ENCODE measurements around the gene ELMOD3.
"Not testable (repeated sequence)": the region's sequence is repeated elsewhere in the genome, so short reads cannot be mapped to it uniquely, and the experiment has no call there.

ELMOD3 gene

DNA sequence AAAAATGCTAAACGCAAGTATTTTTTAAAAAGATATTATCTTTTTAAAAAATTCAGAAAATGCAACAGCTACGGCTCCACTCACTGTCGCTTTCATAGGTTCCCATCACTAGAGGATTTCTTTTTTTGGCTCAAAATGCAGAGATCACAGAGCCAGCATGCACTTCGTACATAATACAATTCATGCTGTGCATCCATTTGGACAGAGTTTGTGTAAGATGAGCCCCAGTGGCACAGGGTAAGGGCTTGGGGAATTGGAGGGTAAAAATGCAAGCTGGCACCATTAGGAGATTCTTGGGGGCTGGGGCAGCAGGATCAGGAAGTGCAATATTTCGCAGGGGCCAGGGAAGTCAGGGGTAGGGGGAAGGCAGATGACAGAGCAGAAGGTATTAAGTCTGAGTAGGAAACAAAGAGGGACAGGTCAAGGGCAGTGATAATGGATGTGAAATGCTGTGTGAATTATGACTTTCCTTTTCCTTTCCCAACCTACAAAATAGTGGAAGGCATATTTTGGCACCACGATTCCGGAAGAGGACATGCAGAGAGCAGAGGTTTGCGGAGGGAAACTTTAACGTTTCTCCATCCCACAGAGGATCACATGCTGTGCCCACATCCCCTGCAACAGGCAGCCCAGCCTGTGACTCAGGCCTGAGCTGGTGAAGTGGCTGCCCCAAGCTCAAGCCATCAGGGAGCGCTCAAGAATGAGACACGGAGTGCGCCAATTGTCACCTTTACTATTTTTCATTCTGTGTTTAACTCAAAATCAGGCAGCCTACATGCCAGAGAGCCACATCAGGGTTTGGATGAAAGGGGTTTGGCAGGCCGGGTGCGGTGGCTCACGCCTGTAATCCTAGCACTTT is 50.9 kb downstream of the ELMOD3 start:
- peak; percentile 44 for DNase-seq

DNA sequence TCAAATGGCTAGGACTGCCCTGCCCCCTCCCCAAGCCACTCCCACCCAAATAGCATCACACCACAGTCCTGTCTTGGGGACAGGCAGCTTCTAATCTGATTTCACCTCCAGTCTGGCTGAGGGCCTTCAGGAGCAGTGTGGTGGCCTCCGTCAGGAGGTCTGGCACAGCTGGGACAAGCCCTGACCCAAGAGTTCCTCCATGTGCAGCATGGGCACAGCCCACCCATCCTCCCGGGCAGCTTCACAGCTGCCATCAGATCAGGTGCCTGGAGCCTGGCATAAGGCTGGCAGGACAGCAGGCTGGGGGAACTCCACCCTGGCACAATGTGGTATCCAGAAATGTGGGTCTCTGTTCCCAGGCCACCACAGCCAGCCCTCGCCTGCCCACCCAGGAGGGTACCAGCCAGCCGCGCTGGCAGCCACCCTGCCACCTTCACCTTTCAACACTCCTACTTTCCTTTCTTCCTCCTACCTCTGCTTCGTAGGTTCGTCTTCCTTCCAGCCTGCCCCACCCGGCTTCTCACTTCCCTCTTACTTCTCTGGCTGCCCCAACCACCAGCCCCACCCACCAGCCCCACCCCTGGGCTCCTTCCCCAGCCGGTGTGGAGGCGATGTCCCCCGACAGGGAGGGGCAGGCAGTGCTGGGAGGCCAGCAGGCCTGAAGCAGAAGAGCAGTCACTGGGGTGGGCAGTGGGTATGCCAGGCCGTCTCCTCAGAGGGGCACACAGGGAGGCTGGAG is 55.4 kb downstream of the ELMOD3 start, which contains the start of gene CAPG:
CAPG (minus strand) TSS at position 522 of the 739 bp plus-strand sequence. CDS start 8,221 bp downstream, outside the sequence.
- DNase-seq: no peak

DNA sequence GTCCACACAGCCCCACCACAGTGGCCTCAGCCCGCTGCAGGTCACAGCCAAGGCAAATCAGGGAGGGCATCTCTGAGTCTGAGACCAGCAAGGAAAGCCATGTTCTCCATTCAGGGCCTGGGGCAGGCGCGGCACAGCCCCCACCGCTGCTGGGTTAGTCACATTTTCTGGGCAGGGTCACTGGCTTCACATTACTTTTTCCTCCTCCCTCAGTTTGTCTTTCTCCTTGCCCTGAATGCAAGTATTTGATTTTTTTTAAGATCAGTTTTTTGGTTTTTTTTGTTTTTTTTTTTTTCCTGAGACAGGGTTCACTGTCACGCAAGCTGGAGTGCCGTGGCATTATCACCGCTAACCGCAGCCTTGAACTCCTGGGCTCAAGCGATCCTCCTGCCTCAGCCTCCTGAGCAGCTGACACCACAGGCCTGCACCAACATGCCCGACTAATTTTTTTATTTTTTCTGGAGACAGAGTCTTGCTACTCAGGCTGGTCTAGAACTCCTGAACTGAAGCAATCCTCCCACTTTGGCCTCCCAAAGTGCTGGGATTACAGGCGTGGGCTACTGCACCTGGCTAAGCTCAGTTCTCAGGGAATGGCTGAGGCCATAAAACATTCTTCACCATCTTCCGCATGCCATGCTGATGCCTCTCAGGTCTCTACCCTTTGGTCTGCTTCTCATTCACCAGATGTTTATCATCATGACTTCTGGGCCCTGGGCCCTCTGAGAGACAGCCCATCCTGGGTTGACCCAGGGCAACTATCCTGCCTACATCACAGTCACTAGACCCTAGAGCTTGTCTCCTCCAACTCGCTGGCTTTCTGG is 56.2 kb downstream of the ELMOD3 start:
- DNase-seq: no peak

DNA sequence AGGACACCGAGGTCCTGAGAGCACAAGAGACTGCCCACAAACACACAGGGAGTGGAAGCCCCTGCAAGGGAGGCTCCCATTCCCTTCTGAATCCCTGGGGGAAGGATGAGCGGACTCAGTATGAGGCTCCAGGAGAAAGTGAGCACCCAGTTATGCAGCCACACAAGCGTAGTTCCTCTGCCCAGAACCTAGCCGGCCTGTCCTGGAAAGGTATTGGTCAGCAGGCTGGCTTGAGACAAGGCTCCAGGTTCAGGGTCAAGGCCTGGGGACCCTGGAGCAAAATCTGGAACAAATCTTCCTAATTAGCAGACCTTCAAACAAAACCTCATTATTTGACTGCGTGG is 56.8 kb downstream of the ELMOD3 start:
- no peak for DNase-seq

- no peak for DNase-seq
Measured at GRCh38 chr2:85413592-85414420, 59.2 kb downstream of the ELMOD3 start.

DNA sequence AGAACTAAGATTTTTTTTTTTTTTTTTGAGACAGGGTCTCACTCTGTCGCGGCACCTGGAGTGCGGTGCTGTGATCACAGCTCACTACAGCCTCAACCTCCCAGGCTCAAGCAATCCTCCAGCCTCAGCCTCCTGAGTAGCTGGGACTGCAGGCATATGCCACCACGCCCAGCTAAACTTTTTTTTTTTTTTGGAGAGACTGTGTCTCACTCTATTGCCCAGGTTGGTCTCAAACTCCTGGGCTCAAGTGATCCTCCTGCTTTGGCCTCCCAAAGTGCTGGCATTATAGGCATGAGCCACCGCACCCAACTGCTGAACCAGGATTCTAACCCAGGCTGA is 59.8 kb downstream of the ELMOD3 start:
- DNase-seq: not testable (repeated sequence)

GRCh38 chr2:85414761-85415553 is 60.4 kb downstream of the ELMOD3 start:
- DNase-seq: no peak

DNA sequence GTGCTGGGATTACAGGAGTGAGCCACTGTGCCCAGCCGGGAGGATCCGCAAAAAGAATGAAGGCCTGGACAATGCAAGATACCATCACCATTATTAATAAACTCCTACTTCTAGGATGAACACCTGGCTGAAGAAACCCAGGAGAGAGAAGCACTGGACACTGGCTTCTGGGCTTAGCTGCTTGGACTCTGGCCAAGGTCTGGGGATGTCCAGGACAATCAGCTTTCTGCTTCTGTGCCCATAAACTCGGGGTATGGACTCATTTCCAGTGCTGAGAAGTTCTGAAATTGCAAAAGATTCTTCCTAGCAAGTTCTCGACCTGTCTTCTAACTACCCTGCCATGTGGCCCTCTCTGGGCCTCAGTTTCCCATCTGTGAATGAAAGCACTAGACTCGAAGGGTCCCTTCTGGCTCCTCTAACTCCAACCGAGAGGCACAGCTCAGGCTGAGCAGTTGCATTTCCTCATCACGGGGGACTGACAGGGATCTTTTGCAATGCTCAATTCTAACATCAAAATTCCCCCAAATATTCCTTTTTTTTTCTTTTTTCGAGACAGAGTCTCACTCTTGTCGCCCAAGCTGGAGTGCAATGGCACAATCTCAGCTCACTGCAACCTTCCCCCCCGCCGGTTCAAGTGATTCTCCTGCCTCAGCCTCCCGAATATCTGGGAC is 61.5 kb downstream of the ELMOD3 start:
- no peak for DNase-seq

DNA sequence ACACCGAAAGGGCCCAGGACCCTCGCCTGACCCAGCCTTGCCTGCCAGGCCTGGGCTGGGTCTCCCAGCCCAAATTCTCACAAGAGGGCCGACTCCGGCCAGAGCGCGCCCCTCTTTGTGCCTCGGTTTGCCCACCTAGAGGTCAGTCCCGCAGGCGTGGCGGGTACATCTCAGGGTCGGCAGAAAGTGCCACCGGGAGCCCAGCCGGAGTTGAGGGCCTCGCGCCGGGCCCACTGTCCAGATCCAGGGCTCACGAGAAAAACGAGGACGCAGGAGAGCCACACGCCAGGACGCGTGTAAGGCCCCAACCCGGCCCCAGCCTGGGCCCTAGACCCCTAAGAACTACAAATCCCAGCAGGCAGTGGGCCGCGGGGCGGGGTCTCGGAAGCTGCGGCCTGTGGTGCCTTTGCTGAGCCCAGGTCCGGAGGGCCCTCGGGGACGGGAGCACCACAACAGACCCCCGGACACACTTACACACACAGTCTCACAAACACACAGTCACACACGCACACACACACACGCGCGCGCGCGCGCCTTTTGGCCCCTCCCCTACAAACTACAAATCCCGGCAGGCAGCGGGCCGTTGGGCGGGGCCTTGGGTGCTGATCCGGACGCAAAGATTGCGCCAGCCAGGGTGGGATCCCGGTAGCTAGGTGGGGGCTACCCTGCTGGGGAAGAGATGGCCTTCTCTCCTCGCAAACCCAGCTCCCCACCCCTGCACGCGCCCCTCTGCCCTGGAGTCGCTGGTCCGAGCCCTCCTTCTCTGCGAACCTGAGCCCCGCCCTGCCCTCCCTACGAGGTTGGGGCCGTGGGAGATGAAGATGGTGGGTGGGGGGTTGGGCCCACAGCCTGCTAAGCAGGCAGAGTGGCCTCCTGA is 63.8 kb downstream of the ELMOD3 start, which contains the start of gene SH2D6:
SH2D6 (plus strand) TSS at position 583 of the 877 bp plus-strand sequence. CDS start 10,752 bp downstream, outside the sequence.
- peak; percentile 73 for DNase-seq

DNA sequence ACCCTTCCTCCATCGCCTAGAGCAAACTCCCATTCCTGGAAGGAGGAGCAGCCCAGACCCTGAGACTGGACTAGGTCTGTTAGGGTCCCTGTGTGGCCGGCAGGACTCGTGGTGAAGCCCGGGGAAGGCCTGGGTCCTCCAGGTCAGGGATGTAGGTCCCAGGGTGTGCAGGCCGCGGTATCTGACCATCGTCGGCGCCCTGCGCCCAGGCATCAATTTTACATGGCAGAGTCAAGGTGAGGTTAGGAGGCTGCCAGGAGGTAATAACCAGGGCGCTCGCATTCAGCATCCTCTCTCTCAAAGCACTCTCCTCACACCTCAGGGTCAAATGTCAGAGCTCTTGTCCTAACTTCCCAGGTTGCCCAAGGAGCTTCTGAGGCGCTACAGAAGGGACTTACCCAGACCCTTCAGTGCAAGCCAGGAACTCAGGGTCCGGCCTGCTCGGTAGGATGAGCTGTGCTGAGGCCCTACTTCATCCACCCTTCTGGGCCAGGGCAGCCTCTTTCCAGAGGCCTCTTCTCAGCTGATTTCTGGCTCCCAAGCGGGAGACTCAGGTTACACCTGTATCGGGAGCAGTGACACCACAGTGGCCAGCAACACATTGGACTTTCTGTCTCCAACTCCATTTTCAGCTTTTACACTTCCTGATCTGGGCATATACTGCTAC is 64.6 kb downstream of the ELMOD3 start:
- no peak for DNase-seq

DNA sequence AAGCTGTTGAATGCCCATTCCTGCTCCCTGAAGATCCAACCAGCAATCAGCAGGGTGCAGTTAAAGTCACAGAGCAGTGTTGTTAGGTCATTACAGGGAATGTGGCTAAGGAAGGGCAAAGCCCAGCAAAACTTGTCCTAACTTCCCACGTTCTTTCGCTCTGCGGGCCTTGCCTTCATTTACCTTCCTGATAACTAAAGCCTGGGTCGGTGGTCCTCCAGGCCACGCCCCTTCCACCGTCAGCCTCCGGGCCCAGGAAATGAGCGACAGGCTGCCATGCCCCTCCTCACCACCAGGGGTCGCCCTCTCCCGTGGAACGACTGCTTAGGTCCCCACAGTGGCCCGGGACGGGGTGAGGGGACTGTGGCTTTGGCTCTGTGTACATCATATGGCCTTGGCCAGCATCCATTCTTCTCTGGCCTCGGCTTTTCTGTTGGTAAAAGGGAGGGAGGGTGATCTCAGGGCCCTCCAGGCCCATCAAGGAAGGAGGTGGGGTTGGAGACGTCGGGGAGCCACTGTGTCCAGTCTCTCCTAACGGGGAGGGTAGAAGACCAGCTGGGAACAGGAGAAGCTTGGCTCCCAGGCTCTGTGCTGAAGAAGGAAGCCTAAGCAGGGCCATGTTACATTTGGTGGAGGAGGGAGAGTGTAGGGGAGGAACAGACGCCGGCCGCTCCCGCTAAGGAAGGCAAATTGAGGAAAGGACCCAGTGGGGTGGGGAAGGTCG is 66.1 kb downstream of the ELMOD3 start:
- peak; percentile 79 for DNase-seq

DNA sequence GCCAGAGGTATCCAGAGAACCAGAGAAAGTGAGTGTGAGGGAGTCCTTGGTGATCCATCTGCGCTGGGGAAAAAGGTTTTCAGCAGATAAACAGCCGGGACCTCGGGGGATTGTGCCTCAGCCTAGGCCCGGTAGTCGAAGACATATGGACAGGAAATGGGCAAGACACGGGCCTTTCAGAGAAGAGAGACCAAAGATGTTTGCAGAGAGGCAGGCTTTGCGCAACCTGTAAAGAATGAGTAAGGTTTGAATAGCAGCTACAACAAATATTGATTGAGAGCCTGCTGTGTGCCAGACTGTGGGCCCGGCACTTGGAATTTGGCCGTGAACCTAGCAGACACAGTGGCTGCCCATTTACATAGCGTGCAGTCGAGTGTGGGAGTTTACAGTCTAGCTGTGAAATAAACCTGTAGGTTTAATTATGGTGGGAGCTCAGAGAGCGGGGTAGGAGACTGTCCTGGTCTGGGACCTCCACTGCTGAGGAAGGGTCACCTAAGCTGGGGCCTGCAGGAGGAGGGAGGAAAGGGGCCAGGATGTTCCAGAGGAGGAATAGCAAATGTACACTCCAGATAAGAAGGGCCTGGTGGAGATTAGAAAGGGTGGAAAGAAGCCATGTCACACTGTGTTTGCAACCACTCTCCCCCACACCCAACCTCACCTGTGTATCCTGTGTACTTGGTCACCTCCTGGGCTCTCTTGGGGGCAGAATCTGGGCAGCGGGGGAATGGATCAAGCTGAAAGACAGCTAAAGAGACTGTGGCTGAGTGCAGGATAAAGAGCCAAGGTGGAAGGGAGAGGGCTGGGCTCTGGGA is 66.9 kb downstream of the ELMOD3 start:
- DNase-seq: peak; percentile 79

- DNase-seq: no peak
Measured at GRCh38 chr2:85422072-85422457, 67.5 kb downstream of the ELMOD3 start.

GRCh38 chr2:85423525-85423924 is 69.0 kb downstream of the ELMOD3 start:
- DNase-seq: peak; percentile 47

GRCh38 chr2:85425588-85425987 is 71.0 kb downstream of the ELMOD3 start:
- DNase-seq: no peak

- DNase-seq: no peak
Measured at GRCh38 chr2:85427300-85427835, 72.8 kb downstream of the ELMOD3 start.

- DNase-seq: no peak
Measured at GRCh38 chr2:85428343-85428881, 73.8 kb downstream of the ELMOD3 start.

Measured in DMS 273 treated with DMSO at 0.1 percent for 48 hours (cell line).